BJ (cell line): ENCODE measurements around the gene LAMB2. TPM values are rescaled to one million over a fixed set of nuclear protein-coding genes. Genes with fewer than 3 reads are reported as not detected.

Source experiments
- CTCF ChIA-PET: fragments of 350-600 bp; formaldehyde crosslinking; extraction: SDS; loops from one replicate; lab custom pipeline; 2021; ENCODE audit warnings: antibody characterized with exemption, inconsistent platforms; lab: Yijun Ruan, JAX
- POLR2A ChIA-PET: fragments of 300-600 bp; sonication (Branson Sonifier 250); formaldehyde crosslinking; extraction: SDS; loops from one replicate; lab custom pipeline; 2021; ENCODE audit warnings: antibody characterized with exemption; lab: Charles Lee
- DNase-seq: peaks from one replicate; pipeline ENCODE4 v3.0.0-alpha.2; 2011; ENCODE audit warnings: low read depth
- H3K27me3 ChIP-seq: 2 replicates; pipeline ENCODE4 v1.6.0; 2011; ENCODE audit warnings: low read length; ENCODE audit not compliant: control insufficient read depth, insufficient read depth
- H3K36me3 ChIP-seq: 2 replicates; pipeline ENCODE4 v1.5.1; 2011; ENCODE audit warnings: low read length; ENCODE audit not compliant: control insufficient read depth, insufficient read depth
- H3K4me3 ChIP-seq: 2 replicates; pipeline ENCODE4 v1.5.1; 2011; ENCODE audit warnings: low read depth, mild to moderate bottlenecking, control low read depth, low read length
- CTCF ChIP-seq: IDR thresholded peaks from 2 replicates; pipeline ENCODE4 v1.5.1; 2011; ENCODE audit warnings: low read depth, mild to moderate bottlenecking, control low read depth, inconsistent platforms, low read length, moderate library complexity; ENCODE audit not compliant: insufficient read depth
- polyA plus RNA-seq: library from polyadenylated mRNA; depleted of rRNA; stranded (reverse); fragments of >200 nt; gene quantifications from 2 replicates; pipeline ENCODE4 v1.2.3, GENCODE V29; 2011

Gene LAMB2
- polyA plus RNA-seq, 1 experiment = 1,544 TPM

- Histone ChIP-seq H3K27me3 (peaks cover 3% of the 10 kb centered on the region; the same call in 1 of the 2 replicates), H3K4me3 (no peak overlapping the region), H3K36me3 (peaks cover 15% of the 10 kb centered on the region)
- TF ChIP-seq CTCF = no peak
- POLR2A ChIA-PET = interaction anchor here (1.8 kb wide), 1 partner anchor 14 kb away, joined by 9 read pairs; the partner anchor contains the start of gene USP19
- DNase-seq = no peak
- CTCF ChIA-PET = no interaction called here
These were observed 1.8 kb upstream of the LAMB2 start for GRCh38 chr3:49134471-49135265.

GRCh38 chr3:49133226-49133951 lies 539 bp upstream of the LAMB2 start:
- no peak for TF ChIP-seq CTCF
- ChIA-PET POLR2A (interaction anchor here (1.8 kb wide), 1 partner anchor 12 kb away, joined by 9 read pairs; the partner anchor contains the start of gene USP19), CTCF (interaction anchor here (0.9 to 2.4 kb wide), 5 partner anchors 13 to 112 kb away, joined by 3 to 12 read pairs (median 5); partner anchors contain the start of genes KLHDC8B and USP19)
- Histone ChIP-seq H3K36me3 (peaks cover 26% of the 10 kb centered on the region), H3K27me3 (0 out of 2 replicates have a peak, but pooled peaks cover 2% of the 10 kb centered on the region), H3K4me3 (peak overlapping the region; percentile 70)
- DNase-seq = peak; percentile 54

GRCh38 chr3:49132073-49132436 lies 795 bp downstream of the LAMB2 start:
- no peak for TF ChIP-seq CTCF
- H3K27me3 ChIP-seq = no peaks in the 10 kb centered on the region
- POLR2A ChIA-PET = interaction anchor here (0.9 to 1.4 kb wide), 2 partner anchors 11 to 39 kb away, joined by 3 to 4 read pairs; partner anchors contain the start of gene USP19
- H3K4me3 ChIP-seq = peak overlapping the region; percentile 70
- CTCF ChIA-PET = interaction anchor here (0.9 to 2.4 kb wide), 5 partner anchors 11 to 111 kb away, joined by 3 to 12 read pairs (median 5); partner anchors contain the start of genes KLHDC8B and USP19
- H3K36me3 ChIP-seq = peaks cover 29% of the 10 kb centered on the region
- no peak for DNase-seq

- DNase-seq = no peak
- TF ChIP-seq CTCF = no peak
- H3K27me3 ChIP-seq = no peaks in the 10 kb centered on the region
- H3K36me3 ChIP-seq = peaks cover 30% of the 10 kb centered on the region
- ChIA-PET CTCF (interaction anchor here (1.0 to 1.7 kb wide), 2 partner anchors 37 to 40 kb away, joined by 3 to 6 read pairs; partner anchors contain the start of gene KLHDC8B), POLR2A (interaction anchor here (1.4 kb wide), 1 partner anchor 11 kb away, joined by 4 read pairs; the partner anchor contains the start of gene USP19)
- H3K4me3 ChIP-seq = peak overlapping the region; percentile 70
These were observed 1.3 kb downstream of the LAMB2 start for GRCh38 chr3:49131576-49131975.
